ENCODE results near the gene MYLK.
"Not testable (repeated sequence)": the region's sequence is repeated elsewhere in the genome, so short reads cannot be mapped to it uniquely, and the experiment has no call there.

Gene MYLK

DNA sequence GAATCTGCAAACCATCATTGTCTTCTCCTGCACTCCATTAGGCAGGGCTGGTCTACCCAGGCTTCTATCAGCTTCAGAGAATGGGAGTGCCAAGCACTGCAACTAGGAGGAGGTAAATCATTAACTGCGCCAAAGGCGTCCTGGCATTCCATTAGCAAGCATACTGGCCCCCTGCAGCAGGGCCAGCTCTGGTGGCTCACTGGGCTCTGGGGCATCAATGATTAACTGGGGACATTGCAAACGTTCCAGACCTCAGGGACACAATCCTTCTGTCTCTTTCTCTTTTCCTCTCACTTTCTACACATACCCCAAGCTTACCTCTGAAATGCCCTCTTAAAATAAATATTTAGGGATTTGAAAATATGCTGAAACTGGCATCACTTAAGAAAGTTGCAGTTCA, 129.0 kb downstream of the MYLK start:
- DNase-seq (ENCODE audit: low read depth in 1 of 2, low spot score in 1 of 2): no peak

DNA sequence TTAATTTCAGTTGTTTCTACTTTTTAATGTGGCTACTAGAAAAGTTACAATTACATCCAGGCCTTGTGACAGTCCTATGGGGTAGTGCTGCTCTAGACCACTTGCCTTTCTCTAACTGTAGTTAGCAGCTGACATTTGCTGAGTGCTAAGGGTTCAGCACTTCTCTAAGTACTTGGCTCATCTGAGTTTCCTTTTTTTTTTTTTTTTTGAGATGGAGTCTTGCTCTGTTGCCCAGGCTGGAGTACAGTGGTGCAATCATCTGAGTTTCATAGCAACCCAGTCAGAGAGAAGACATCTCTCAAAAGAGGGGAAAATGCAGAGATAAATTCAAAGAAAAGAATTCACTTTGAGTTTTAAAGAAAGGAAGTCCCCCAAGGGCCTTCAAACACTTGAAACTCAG, 130.8 kb downstream of the MYLK start:
- no peak for DNase-seq (ENCODE audit: low read depth in 1 of 2, low spot score in 1 of 2)

DNA sequence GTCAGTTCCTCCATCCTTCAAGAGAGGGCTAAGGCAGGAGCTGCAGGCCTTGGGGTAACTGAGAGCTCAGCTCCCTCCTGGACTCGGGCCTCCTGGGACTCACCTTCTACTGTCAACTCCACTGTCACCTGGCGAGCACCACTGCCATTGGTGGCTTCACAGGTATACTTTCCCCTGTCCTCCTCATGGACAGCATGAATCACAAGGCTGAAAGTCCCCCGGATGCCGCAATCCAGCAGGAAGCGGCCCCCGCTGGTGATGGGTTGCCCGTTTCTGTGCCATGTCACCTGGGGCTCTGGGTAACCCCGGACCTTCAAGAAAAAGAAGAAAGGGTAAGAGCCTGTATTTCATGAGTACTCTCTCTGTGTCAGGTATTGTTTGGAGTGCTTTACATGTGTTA, 131.9 kb downstream of the MYLK start:
- DNase-seq (ENCODE audit: low read depth in 1 of 2, low spot score in 1 of 2): no peak

DNA sequence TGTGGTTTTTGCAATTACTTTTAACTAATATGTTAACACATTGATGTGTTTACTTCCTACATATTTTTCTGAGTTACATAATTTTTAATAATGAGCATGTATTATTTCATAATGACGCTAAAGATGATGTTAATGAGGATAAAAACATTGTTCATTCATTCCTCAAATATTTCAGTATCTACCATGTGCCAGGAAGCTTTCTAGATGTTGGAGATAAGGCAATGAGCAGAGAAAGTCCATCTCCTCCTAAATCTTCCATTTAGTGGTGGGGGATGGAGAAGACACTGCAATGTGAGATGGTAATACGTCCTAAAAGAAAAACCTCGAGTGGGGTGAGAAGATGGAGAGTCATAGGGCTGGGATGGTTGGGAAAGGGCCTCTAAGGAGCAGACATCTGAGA, 132.7 kb downstream of the MYLK start:
- no peak for DNase-seq (ENCODE audit: low read depth in 1 of 2, low spot score in 1 of 2)

DNA sequence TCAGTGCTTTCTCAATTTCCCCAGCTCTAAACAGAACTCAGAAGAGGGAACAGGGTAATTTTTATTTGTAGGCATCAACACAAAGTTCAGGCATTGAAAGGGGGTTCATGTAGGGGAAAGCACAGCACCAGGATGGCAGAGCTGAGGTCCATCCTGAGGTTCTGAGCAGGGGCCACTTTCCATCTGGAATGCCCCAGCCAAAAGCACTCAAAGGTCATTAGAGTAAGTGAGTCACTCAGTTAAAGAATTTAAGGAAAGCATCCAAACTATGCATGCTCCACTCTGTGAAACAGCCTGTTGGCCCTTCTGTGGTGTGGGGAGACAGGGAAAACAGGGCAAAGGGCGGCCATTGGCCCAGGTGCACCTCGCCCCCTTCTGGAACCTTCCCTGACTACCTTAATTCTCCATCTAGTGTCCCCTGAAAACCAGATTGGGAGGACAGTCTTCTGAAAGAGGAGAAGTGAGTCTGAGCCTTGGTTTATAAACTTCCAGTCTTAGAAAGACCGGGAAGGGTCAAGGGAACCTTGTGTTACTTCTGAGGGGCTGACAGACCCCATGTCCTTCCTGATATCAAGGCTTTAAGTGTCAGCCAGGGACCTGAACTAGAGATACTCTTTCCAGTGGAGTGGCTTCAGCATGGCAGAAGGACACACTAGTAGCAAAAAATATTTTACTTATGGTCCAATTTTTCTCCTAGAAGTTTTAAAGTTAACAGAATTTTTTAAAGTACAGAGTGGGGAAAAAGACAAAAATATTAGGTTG, 133.3 kb downstream of the MYLK start:
- no peak for DNase-seq (ENCODE audit: low read depth in 1 of 2, low spot score in 1 of 2)

DNA sequence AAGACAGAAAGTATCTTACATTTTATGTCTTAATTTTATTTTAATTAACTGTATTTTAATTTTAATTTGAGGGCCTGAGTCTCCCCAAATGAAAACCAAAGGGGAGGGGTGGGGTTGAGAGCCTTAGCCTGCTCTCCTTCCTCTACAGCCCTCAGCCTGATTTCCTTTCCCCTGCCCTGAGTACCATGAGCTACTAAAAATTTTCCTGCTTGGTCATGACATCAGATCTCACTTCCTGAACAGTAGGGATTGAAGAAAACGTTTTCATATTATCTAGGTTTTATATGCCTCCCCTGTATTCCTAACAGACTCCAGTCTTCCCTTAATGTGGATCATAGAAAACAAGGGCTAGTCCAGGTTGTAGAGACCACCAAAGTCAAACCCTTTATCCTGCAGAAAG, 133.9 kb downstream of the MYLK start:
- DNase-seq (ENCODE audit: low read depth in 1 of 2, low spot score in 1 of 2): no peak

DNA sequence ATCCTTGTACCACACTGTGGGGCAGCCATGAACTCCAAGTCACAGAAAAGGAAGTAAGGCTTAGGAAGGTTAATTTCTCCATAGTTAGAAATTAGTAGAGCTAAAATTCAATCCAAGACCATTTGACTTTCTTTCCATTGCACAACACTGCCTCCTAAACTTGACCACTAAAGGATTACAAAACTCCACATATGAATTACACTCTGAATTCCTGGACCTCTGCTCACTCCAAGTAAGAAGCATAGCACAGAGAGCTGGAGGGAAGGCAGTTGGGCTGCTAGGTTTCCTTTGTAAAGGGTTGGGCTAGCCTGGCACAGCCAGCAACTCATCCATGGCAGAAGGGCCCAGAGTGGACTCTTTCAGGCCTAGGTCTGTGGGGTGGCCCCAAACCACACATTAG, 134.4 kb downstream of the MYLK start:
- no peak for DNase-seq (ENCODE audit: low read depth in 1 of 2, low spot score in 1 of 2)

DNA sequence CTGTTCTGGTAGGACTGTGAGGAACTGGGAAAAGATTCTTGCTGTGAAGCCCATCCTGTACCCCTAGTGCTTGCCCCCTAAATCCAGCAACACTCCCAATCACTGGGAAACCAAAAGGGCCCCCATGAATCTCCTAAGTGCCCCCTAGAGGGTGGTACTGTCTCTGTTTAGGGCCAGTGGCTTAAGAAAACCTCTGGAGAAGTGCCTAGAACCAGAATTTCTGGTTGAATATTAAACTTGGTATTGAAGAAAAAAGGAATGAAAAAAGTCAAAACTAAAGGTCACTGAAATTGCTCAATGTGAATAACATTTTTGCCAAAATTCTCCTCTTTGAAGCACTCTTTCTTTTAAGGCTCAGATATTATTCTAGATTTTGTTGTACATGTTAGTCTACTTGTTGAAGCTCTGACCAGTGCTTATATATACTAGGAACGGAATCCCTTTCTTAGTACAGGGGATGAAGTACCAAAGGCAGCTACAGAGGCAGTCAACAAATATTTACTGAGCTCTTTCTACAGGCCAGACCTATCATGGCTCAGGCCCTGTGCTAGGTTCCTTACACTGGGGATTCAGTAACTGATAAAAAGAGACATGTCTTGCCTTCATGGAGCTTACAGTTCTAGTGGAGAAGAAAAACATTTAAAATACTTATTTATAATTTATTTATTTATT, 138.8 kb downstream of the MYLK start:
- DNase-seq (ENCODE audit: low read depth in 1 of 2, low spot score in 1 of 2): no peak

DNA sequence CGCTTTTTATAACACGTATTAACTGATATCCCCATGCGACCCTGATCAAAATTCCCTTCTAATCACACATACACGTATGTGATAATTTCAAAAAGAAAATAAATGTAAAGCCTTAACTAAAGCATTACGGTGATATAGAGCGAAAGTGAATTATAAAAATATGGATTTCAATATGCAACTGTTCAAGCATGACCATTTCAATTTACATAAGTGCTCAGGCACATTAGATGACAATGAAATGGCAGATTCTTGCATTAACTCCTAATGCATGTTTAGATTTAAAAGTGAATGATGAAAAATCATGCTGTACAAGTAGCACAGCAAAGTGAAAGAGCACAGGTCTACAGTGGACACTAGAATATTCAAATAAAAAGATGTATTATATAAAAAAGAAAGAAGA, 140.1 kb downstream of the MYLK start:
- no peak for DNase-seq (ENCODE audit: low read depth in 1 of 2, low spot score in 1 of 2)

DNA sequence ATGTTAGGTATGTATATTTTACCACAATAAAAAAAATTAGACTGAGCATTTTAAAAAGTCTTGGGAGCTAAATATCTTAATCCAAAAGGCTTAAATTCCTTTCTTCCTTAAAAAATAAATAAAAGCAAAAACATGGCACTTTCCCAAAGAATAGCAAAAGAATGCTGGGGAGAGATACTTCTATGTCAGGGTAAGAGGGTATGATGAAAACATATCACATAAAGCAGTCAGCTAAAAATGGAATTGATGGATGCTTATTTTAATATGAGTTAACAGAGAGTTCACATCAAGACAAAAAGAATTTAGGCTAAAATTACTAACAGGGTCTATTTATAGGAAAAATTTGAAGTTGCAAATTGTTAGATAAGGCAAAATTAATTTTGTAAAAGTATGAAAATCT, 141.0 kb downstream of the MYLK start:
- no peak for DNase-seq (ENCODE audit: low read depth in 1 of 2, low spot score in 1 of 2)

DNA sequence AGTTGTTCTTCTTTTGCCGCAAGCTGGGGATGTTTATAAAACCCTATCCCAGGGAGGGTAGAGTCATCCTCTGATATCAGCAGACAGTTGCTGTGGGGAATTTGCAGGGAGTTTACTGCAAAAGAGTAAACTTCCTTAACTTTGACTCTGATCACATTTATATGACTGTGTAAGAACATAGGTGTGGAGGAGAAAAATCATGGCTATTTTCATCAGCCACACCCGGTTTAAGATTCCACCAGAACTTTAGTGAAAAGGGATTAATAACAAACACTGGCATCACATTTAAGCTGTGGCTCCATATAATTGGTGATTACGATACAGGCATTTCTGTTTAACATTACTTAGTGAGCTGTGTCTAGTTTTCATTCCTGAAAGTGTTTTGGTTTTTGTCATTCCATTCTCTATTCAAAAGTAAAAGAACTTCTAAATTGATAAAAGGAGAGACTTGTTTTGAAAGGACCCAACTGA, 143.1 kb downstream of the MYLK start:
- DNase-seq (ENCODE audit: low read depth in 1 of 2, low spot score in 1 of 2): no peak

DNA sequence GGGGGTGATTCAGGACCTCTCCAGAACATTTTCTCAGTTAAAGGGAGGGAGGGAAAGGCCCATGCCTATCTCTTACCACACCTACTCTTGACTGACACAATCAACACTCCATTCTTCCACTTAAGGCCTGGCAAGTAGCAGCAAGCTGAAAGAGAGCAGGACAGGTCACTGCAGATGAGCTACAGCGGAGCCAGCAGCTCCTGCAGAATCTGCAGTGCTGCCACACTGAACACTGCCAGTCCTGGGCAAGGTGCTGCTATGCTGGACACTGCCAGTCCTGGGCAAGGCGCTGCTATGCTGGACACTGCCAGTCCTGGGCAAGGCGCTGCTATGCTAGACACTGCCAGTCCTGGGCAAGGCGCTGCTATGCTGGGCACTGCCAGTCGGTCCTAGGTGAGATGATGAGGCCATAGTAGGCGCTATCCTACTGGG, 143.7 kb downstream of the MYLK start:
- DNase-seq (ENCODE audit: low read depth in 1 of 2, low spot score in 1 of 2): no peak

DNA sequence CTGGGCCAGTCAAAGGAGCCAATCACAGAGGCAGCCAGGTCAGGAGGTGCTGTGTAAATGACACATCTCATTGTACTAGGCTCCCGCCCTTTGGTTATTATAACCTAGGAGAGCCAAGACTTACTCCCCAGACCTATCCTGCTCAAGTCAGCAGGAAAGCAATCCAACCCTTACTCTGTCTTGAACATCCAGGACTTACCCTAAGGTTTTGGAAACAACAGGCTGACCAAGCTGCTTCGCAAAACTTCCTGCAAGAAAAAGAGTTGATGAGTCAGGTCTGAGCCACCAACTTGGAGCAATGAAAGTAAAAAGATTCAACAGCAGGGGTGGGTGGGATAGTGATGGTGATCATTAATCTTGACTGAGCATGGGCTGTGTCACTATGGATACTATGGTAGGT, 144.4 kb downstream of the MYLK start:
- DNase-seq (ENCODE audit: low read depth in 1 of 2, low spot score in 1 of 2): no peak

DNA sequence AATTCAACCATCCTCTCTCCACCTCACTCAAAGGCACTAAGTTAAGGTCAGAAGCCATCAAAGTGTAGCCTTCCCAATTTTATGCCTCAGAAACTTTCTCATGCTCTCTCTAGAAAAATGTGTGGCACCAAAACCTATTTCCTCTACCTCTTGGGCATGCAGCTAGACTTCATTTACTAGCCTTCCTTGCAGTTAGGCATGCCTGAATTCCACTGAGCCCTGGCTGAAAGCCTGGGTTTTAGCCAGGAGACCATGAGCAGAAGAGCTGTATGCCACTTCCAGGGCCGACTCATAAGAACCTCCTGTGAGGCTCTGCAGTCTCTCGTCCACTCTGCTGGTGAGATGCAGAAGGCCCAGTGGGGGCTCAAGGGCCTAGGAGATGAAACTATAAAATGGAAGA, 145.0 kb downstream of the MYLK start:
- DNase-seq (ENCODE audit: low read depth in 1 of 2, low spot score in 1 of 2): no peak

DNA sequence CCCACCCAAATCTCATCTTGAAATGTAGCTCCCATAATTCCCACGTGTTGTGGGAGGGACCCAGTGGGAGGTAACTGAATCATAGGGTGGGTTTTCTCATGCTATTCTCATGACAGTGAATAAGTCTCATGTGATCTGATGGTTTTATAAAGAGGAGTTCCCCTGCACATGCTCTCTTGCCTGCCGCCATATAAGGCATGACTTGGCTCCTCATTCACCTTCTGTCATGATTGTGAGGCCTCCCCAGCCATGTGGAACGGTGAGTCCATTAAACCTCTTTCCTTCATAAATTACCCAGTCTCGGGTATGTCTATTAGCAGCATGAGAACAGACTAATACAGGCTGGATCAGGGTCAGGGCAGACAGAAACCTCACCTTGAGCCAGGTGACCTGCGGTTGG, 145.6 kb downstream of the MYLK start:
- DNase-seq (ENCODE audit: low read depth in 1 of 2, low spot score in 1 of 2): not testable (repeated sequence)

DNA sequence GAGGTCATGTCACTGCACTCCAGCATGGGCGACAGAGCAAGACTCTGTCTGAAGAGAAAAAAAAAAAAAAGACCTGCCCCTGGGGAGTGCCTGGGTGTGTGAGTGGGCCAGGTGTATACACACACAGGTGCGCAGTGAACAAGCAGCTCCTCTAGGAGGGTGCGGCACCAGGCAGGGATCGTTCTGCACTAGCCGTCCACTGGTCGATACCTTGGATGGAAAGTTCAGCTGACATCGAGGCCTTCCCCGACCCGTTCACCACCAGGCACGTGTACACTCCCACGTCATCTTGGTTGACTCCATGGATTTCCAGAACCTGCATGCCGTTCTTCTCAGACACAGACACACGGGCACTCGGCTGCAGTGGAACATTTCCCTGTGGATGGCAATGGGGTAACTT, 147.0 kb downstream of the MYLK start:
- no peak for DNase-seq (ENCODE audit: low read depth in 1 of 2, low spot score in 1 of 2)

DNA sequence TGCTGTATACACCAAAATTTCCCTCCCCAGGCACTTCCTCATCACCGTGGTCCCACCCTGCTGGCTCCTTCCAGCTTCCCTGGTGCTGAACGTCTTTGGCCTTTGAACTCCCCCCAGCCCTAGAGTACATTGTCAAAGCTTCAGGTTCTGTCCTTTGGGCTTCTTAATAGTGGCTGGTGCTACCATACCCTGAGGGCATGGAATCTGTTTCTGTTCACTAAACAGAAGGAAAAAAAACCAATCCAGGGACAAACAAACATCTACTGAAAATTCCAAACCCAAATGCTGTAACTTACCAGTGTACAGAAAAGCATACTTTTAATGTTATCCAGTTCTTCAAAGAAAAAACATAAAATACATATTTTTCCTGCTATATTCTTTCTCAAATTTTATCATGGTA, 148.7 kb downstream of the MYLK start:
- no peak for DNase-seq (ENCODE audit: low read depth in 1 of 2, low spot score in 1 of 2)

DNA sequence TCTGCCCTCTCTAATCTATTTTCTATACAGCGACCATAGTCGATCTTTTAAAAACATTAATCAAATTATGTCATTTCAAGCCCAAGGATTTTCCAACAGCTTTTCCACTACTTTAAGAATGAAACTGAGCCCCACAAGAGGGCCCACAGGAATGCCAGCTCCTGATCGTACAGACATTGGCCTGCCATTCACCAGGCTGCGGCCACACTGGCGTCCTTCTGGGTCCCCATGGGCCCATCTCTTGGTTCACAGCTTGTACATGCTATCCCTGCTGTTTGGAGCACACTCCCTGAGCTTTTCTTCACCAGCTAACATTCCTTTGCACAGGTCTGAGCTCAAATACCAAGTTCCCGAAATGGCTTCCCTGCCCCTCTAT, 149.6 kb downstream of the MYLK start:
- no peak for DNase-seq (ENCODE audit: low read depth in 1 of 2, low spot score in 1 of 2)

DNA sequence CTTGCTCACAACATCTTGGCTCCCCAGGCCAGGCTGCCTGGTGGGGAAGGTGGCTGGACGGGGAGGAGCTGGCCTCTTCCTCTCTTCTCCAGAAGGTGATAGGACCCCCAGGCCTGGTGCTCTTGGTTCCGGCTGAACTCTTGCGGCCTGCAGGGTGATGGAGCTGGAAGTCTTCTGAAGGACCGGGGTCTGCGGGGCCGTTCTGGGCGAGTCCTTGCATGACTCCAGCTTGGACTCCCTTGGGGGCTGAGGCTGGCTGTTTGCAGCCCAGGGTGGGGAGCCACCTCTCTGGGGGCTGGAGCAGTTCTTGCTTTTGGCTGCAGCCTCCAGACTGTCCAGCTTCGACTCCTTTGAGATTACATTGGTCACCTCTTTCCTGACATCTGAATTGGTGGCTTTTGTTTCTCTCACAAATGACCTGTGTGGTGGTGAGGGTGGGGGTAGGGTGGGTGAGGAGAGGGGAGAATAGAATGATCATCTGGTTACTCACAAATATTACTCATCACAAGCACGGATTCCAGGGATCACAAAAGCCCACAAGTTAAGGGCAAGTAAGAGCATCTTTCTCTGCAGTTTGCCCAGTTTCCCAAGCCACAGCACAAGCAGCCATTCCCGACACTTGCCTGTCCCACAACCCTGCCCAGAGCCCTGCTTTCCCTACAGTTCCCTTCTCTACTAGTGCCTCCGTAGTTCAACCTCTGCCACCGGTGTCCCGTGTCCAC, 150.2 kb downstream of the MYLK start:
- DNase-seq (ENCODE audit: low read depth in 1 of 2, low spot score in 1 of 2): no peak

DNA sequence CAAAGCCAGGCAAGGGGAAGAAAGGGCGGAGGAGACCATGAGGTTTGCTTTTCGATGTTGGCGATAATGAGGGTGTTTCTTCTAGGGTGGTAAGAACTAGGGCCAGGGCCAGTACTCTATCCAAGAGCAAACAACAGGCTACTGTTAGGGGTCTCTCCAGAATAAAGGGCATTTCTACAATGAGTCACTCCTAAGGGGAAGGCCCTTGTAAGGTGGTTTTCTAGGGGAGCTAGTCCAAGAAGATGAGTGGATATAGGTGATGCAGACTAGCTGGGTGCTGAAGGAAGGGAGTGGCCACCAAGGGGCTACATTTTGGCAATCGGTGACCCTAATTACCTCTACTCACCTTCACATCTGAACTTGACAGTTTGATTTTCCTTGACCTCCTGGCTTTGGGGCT, 150.8 kb downstream of the MYLK start:
- no peak for DNase-seq (ENCODE audit: low read depth in 1 of 2, low spot score in 1 of 2)

DNA sequence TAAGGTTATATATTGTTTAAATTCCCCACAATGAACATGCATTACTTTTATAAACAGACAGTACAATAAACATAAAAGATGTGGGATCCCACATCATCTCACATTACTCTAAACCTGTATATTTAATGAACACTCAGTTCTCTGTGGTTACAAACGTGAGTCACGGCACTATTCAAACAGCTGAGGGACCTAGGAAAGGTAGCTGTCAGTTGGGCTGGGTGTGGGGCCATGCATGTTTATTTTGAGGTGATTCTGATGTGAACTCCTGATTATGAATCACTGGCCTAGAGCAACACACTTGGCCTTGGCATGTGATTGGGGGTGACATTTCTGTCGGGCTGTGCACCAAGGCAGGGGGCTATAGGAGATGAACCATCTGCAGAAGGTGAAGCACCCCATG, 151.7 kb downstream of the MYLK start:
- DNase-seq (ENCODE audit: low read depth in 1 of 2, low spot score in 1 of 2): no peak

DNA sequence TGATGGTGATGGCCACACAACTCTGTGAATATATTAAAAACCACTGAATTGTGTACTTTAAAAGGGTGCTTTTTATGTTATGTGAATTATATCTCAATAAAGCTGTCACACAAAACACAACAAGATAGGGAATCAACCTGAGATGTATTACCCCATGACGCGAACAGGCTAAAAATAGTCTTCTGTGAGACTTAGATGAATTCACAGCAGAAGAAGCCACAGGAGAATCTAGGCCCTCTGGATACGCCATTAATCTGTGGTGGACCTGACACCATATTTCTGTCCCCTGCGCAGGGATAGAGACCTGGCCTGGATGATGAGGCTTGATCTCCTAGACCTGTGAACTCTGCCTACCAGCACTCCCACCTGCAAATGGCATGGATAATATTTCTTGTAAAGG, 153.3 kb downstream of the MYLK start:
- no peak for DNase-seq (ENCODE audit: low read depth in 1 of 2, low spot score in 1 of 2)

Data from stimulated activated CD4-positive, alpha-beta T cell treated with anti-CD3 and anti-CD28 coated beads, Interleukin-15, amount 100 ng/mL, for 1 hour (primary cell).